ENCODE measurements around the gene RAB31.

The RAB31 gene

GRCh38 chr18:9817725-9818422 is 109.8 kb downstream of the RAB31 start:
- DNase-seq (ENCODE audit: low read depth, low spot score) = no peak

GRCh38 chr18:9818423-9818734 is 110.3 kb downstream of the RAB31 start:
- no peak for DNase-seq (ENCODE audit: low read depth, low spot score)

DNA sequence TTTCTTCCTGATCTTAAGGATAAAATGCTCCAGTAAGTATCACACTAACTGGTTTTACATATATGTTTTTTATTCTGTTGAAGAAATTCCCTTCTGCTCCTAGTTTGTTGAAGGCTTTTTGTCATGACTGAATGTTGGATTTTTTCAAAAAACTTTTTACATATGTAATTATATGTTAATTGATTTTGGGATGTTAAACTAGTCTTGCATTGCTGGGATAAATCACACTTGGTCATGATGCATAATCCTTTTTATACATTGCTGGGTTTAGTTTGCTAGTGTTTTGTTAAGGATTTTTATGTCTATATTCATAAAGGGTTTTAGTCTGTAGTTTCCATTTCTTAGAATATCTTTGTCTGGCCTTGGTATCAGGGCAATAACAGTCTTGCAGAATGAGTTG is 112.0 kb downstream of the RAB31 start:
- DNase-seq (ENCODE audit: low read depth, low spot score) = no peak

DNA sequence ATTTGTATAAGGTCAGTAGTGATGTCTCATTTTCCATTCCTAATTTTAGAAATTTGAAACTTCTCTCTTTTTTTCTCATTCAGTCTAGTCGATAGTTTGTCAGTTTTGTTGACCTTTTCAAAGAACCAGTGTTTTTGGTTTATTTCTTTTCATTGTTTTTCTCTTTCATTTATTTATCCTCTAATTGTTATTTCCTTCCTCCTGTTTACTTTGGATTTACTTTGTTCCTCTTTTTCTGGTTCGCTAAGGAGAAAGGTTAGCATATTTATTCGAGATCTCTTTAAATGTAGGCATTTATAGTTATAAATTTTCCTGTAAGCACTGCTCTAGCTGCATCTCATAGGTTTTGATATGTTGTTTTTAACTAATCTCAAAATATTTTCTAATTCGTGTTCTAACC is 112.6 kb downstream of the RAB31 start:
- DNase-seq (ENCODE audit: low read depth, low spot score) = no peak

GRCh38 chr18:9822587-9823185 is 114.6 kb downstream of the RAB31 start:
- DNase-seq (ENCODE audit: low read depth, low spot score) = no peak

DNA sequence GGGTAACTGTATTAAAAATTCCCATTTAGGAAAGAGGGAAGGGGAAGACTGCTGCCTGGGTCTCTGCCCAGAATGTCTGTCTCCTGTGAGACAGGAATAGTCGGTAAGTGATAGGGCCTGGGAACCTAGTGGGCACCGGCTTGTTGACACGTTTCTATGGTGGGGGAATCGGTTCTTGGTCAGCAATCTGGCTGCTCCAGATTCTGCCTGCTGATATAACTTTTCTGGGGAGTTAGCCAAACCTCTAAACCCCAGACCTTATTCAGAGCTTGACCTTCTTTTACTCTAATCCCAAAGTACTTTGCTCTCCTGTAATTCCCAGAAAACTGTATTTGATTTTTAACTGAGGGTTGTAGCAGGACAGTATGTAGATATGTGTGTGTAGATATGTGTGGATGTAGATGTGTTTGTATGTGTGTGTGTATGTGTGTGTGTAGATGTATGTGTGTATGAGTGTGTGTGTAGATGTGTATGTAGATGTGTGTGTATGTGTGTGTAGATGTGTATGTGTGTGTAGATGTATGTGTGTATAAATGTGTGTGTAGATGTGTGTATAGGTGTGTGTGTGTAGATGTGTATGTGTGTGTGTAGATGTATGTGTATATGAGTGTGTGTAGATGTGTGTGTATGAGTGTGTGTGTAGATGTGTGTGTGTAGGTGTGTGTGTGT is 115.8 kb downstream of the RAB31 start:
- DNase-seq (ENCODE audit: low read depth, low spot score) = no peak

DNA sequence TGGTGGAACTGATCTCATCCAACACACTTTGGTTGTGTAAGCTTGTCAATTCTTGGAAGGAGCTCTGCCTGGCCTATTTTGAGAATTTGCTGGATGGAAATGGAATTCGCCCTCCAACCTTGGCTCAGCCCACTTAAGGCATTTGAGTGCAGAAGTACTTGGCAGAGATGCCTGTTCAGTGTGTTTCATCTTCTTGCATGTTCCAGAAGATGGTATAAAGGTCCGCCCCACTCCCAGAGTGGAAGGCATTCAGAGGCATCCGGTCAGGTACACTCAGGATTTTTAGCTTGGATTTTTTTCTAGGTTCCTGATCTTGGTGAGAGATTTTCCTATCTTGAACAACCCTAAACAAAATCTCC is 116.4 kb downstream of the RAB31 start:
- DNase-seq (ENCODE audit: low read depth, low spot score) = no peak

GRCh38 chr18:9824952-9825371 is 116.9 kb downstream of the RAB31 start:
- no peak for DNase-seq (ENCODE audit: low read depth, low spot score)

DNA sequence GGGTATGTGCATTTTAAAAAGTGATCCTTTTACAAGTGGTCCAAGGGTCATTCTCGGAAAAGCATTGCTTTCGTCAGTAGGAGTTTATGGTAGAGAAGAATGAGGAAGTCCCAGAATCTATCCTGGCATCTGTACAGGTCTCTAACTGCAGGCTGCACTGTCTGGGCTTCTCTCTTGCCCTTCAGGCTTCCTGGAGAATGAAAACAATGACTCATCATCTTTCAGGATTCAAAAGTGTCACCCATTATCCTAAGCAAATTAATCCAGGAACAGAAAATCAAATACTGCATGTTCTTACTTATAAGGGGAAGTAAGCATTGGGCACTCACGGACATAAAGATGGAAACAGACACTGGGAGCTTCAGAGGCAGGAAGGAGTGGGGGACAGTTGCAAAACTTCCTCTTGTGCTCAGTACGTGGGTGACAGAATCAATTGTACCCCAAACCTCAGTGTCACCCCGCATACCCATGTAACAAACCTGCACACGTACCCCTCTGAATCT is 117.5 kb downstream of the RAB31 start:
- peak; percentile 71 for DNase-seq (ENCODE audit: low read depth, low spot score)

DNA sequence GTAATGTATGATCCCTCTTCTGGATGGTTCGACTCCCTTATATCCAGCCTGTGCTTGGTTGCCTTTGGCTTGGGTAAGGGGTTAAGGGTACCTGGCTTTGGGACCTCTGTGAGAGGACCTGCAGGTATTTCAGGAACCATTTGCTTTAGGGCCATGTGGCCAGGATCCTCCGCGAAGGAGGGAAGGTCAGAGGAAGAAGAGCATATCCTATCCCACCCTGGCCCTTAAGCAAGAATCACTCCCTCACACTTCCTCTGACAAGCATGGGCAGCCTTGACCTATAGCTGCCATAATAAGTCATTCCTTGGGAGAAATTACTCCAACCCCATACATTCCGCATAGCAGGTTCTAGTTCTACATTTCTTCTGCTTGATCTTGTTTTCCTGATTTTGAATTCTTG is 118.6 kb downstream of the RAB31 start:
- no peak for DNase-seq (ENCODE audit: low read depth, low spot score)

GRCh38 chr18:9827211-9827792 is 119.2 kb downstream of the RAB31 start:
- DNase-seq (ENCODE audit: low read depth, low spot score) = no peak

DNA sequence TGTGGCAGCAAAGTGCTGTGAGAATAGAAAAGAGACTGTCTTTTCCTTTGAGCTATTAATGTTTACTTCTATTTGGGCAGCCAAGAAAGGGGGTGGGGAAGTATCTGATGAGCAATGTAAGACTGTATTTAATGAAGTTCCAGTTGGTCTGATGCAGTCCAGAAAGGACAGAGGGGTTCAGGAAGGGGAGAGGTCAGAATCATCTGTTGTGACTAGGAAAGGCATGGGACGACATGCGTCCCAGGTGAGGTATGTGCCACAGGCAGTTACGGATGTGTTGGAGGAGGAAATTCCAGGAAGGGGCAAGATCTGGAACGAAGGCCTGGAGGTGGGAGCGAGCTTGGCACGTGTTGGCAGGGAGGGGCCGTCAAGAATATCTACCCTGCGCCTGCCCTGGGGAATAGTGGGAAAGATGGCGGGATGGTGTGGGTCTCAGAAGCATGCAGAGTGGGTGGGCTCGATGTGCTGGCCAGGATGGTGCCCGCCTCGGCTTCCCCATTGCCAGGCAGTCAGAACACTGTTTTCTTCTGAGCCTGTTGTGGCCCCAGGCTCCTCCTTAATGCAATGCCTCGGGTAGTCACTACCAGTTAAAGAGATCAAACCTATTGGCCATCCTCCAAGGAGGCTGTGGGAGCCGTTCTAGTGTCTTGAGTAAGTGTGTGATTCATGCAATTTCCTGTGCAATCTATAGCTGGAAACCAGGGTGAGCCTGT is 119.8 kb downstream of the RAB31 start:
- DNase-seq (ENCODE audit: low read depth, low spot score) = peak; percentile 74

- DNase-seq (ENCODE audit: low read depth, low spot score) = no peak
These were observed 120.7 kb downstream of the RAB31 start for GRCh38 chr18:9828506-9829396.

DNA sequence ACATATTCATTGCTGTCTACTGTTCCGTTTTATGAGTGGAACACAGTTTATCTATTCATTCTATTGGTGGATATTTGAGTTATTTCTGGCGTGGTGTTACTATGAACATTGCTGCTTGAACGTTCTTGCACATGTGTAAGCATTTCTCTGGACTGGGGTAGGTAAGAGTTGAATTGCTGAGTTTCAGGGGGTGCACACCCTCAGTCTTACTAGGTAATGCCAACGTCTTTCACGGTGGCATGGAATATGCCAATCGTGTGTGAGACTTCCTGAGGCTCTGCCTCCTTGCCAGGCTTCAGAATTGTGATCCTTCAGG is 121.3 kb downstream of the RAB31 start:
- no peak for DNase-seq (ENCODE audit: low read depth, low spot score)

DNA sequence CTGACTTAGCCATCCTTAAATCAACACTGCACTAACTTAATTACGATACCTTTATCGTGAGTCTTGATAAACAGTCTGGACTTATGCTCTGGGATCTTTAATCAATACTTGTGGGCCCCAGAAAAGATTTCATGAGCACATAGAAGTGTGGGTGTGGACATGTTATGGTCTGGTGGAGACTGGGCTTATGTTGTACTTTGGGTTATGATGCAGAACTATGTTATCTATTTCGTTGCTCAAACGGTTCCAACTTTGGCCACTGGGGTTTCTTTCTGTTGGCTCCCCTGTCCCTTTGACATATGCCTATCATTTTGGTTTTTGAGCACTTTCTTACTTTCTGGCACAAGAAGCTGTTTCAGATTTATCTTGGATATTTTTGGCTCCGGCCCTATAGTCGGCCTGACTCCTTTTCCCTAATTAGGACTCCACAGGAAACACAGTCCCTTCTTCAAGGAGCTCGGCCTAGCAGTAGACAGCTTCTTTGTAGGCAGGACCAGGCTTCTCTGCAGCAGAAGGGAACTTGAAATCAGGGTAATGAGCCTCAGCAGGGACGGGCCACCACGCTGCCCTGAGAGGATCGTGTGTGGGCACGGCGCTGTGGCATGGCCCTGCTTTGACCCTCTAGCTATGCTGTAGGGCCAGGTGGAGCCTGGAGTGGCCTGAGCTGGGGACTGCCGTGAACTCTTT is 123.1 kb downstream of the RAB31 start:
- no peak for DNase-seq (ENCODE audit: low read depth, low spot score)

GRCh38 chr18:9831723-9832199 is 123.7 kb downstream of the RAB31 start:
- DNase-seq (ENCODE audit: low read depth, low spot score) = no peak

- DNase-seq (ENCODE audit: low read depth, low spot score) = no peak
These were observed 124.8 kb downstream of the RAB31 start for GRCh38 chr18:9832871-9833270.

DNA sequence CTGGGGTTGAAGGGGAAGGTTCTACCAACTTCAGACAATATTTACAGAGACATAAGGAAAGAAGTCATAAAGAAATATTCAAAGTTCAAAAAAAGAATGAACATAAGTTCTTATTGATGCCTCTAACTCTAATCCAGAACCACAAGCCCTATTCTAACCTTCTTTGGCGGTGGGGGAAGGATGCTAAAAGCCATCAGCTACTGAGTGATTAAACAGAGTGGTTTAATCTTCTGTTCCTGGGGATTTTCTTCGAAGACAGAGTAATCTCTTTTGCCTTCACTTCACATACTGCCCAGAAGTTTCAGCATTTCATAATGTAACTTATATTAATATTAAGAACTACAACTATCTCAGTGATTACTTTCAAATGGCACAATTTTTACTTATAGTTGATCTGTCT is 126.5 kb downstream of the RAB31 start:
- DNase-seq (ENCODE audit: low read depth, low spot score) = no peak

GRCh38 chr18:9835113-9835755 is 127.1 kb downstream of the RAB31 start:
- no peak for DNase-seq (ENCODE audit: low read depth, low spot score)

DNA sequence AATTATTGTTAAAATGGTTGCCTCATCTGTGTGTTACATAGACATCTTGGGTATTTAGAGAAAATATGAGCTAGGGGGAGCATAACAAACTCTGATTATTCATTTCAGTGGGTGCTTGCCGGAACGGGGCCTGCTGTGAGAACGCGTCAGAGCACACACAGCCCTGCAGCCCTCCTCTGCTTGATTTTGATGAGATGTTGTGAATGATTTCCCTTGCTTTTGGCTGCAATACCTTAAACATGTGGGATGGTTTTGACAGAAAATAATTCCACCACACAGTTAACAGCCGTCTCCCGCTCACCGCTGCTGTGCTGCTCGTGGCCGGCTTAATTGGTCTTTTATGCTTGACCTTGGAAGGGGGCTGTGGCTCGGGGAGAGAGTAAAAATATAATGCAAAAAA is 127.7 kb downstream of the RAB31 start:
- no peak for DNase-seq (ENCODE audit: low read depth, low spot score)

Data from brain pericyte (primary cell).